NOMO-1 treated with DMSO at 0.1 percent for 48 hours (cell line): ENCODE data around the gene PRMT3.
"Not testable (repeated sequence)": the region's sequence is repeated elsewhere in the genome, so short reads cannot be mapped to it uniquely, and the experiment has no call there.

Experiments
- DNase-seq: peaks from one replicate; lab custom pipeline; 2025; ENCODE audit not compliant: unreplicated experiment; lab: John Stamatoyannopoulos, UW

PRMT3 gene

DNA sequence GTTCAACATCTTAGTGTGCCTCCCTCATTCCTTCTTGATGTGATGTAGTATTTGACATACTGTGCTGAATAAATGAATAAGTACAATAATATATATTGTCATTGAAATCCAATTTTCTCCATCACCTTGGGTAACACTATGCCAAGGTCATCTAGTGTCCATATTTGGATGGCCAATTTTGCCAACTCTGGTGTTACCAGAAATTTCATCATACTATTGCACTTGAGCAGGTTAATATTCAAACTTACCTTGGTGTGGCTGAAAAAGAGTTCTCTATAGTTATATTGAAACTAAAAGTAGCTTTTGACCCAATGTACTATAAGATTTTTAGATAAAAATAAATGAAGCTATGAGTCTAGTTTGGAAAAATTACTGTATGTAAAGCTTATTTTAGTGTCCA, 113.7 kb downstream of the PRMT3 start:
- DNase-seq: no peak

DNA sequence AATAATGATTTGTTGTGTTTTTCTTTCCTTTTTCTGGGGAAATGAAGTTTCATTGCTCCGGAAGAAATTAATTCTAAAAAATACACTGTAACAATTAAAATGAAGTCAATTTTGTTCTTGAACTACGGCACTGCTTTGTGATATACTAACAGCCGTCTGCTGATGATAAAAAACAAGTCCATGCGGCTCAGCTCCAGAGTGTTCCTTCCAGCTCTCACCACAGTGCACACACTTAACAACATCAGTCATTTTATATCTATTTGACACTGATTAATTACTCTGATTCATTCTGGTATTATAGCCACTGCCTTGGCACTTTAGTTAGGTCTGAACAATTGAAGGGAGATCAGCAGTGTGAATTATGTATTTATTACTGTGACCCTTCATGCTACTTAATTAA, 114.5 kb downstream of the PRMT3 start:
- no peak for DNase-seq

GRCh38 chr11:20511982-20512381, 124.5 kb downstream of the PRMT3 start:
- DNase-seq: no peak

DNA sequence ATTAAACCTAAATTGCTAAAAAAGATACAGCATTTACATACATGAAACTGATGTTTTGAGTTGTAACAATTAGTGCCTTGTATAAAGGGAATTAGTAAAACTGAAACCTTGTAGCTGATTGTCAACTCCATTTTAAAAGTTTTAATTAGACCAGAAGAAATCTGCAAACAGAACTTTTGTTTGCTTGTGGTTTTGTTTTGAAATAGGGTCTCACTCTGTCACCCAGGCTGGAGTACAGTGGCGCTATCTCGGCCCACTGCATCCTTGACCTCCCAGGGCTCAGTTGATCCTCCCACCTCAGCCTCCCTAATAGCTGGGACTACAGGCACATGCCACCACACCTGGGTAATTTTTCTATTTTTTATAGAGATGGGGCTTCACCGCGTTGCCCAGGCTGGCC, 125.4 kb downstream of the PRMT3 start:
- DNase-seq: no peak

GRCh38 chr11:20518323-20518834, 130.9 kb downstream of the PRMT3 start:
- no peak for DNase-seq

DNA sequence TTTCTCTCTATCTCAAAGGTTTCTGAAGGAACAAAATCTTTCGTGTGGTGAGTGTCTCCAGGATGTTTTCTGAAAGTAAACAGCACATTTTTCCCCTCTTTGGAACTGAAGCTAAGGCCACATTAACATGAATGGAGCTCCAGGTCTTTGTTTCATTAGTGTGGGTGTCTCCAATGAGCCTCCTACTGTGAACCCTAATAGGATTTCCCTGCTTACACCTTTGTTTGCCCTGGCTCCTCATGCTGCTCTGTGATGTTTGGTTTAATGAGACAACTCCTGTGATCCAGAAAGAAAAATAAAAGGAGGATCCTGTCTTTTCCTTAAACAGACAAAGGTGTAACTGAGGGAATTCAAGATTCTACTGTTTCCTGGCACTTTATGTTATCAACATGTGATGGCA, 135.0 kb downstream of the PRMT3 start:
- no peak for DNase-seq

DNA sequence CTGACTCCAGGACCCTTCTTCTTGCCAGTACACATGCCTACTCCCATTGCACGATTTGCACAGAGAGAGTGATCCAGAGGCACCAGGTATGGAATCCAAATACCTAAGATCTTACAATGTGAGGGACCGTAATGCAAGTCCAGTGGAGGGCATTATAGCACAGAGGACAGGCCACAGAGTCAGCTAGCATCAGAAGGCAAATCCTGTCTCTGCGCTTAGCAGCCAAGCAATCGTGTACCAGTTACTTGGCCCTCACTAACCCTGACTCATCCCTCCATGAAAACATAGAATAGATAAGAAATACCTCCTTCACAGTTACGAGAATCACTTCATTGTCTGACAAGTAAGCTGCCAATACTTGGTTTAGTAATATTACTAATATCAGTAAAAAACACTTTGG, 142.2 kb downstream of the PRMT3 start:
- no peak for DNase-seq

GRCh38 chr11:20530942-20531703, 143.6 kb downstream of the PRMT3 start:
- no peak for DNase-seq

DNA sequence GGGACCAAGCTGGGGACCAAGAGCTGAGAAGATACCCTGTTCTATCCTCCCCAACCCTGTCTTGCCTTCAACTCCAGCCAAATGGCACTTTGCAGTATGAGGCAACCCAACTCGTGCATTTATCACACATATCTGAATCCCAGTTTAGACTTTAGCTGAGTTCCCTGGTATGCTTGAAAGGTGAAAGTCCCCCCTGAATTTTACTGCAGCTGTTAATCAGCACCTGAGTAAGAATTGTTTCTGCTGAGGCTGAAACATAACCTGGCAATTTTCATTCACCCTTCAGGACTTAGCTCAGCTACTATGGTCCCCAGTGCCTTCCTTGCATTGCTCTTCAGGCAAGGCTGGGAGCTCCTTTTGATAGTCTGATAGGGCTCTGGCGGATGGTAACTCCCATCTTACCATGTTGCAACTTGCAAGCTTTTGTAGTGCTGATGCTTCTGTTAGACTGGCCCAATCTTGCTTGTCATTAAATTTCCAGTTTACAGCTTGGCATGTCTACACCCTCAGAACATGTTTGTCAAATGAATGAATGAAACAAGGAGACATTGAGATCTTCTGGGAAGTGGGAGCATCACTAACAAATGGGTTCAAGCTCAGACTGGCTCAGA, 147.9 kb downstream of the PRMT3 start:
- no peak for DNase-seq

DNA sequence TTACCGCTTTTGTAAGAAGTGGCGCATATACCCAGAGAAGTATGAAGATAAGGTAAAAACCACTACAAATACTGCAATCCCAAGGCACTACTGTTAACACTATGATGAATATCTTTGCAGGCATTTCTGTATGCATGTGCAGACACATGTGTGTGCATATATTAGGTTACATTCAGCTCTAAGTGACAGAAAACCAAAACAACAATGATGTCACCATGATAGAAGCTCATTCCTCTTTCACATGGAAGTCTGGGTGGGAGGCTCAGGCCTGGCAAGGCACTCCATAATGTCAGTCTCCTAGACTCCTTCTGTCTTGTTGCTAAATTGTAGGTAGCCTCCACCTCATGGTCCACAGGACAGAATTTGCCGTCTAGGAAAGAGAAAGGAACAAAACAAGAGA, 148.8 kb downstream of the PRMT3 start:
- no peak for DNase-seq

GRCh38 chr11:20536784-20537183, 149.3 kb downstream of the PRMT3 start:
- no peak for DNase-seq

GRCh38 chr11:20541503-20541902, 154.0 kb downstream of the PRMT3 start:
- DNase-seq: no peak

DNA sequence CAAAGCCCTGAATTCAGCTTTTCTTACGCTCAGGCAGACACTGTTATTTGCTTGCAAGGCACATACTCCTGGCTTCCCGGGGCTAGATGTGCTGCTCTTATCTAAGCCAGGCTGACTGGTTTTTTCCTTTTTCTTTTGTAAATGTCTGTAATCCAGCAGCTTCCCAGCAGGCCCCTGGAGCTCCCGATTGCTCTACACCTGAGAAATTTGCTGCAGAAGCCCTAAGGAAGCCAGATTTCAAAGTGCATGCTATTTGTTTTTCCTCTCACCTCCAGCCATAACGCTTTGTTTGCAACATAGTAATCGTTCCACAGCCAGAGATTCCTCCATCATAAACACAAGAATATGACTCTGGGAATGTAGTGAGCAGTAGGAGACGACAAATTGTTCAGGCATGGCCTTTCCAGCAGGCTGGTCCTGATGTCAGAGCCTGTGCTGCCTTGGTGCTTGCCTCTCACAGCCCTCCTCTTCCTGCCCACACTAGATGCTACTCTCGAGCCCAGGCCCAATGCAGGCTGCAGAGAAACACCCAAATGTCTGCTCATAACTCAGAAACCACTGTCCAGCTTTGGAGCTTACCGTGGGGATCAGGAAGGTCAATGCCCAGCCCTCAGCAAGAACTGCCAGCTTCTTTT, 157.2 kb downstream of the PRMT3 start:
- DNase-seq: no peak

GRCh38 chr11:20547411-20547810, 159.9 kb downstream of the PRMT3 start:
- no peak for DNase-seq

- no peak for DNase-seq
Measured at GRCh38 chr11:20551096-20551495, 163.6 kb downstream of the PRMT3 start.

- DNase-seq: no peak
Measured at GRCh38 chr11:20555783-20556182, 168.3 kb downstream of the PRMT3 start.

DNA sequence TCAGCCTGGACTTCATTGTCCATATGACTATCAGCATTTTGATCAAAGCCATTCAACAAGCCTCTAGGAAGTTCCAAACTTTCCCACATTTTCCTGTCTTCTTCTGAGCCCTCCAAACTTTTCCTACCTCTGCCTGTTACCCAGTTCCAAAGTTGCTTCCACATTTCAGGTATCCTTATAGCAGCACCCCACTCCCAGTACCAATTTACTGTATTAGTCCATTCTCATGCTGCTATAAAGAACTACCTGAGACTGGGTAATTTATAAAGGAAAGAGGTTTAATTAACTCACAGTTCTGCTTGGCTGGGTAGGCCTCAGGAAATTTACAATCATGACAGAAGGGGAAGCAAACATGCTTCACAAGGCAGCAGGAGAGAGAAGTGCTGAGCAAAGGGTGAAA, 168.9 kb downstream of the PRMT3 start:
- not testable (repeated sequence) for DNase-seq

- no peak for DNase-seq
Measured at GRCh38 chr11:20558741-20559140, 171.2 kb downstream of the PRMT3 start.
